Naive thymus-derived CD4-positive, alpha-beta T cell (primary cell): ENCODE measurements around the gene EHHADH. TPM values are rescaled to one million over a fixed set of nuclear protein-coding genes. Genes with fewer than 3 reads are reported as not detected.
A peak's percentile ranks its signal among the peaks of the same experiment; 100 is the strongest.
"Not testable (repeated sequence)": the region's sequence is repeated elsewhere in the genome, so short reads cannot be mapped to it uniquely, and the experiment has no call there.

Source experiments
- ATAC-seq: fragments of 150-1000 bp; cut with Tn5 transposase; 2 replicates; pipeline ENCODE4 v1.10.0; 2021; ENCODE audit warnings: mild to moderate bottlenecking, moderate library complexity
- CTCF ChIA-PET: fragments of 350-600 bp; sonication (Branson Sonifier 250); formaldehyde crosslinking; loops from one replicate; lab custom pipeline; 2021; ENCODE audit warnings: antibody characterized with exemption; lab: Charles Lee
- POLR2A ChIA-PET: fragments of 350-600 bp; sonication (Branson Sonifier 250); formaldehyde crosslinking; loops from one replicate; lab custom pipeline; 2021; ENCODE audit warnings: antibody characterized with exemption, inconsistent platforms; lab: Charles Lee
- DNase-seq, 9 donors: peaks; one replicate each; pipeline versions ENCODE4 v3.0.0 to v3.0.0-alpha.2; 2020 to 2022; ENCODE audit warnings: mixed read lengths in 1 of 9
- H3K27ac ChIP-seq: one replicate; pipeline ENCODE4 v1.7.0; 2013; ENCODE audit warnings: mild to moderate bottlenecking, low read depth, low read length, moderate library complexity
- H3K27me3 ChIP-seq, 2 donors: one replicate each; pipeline ENCODE4 v1.7.0; 2013; ENCODE audit warnings: low read length in 2 of 2, mild to moderate bottlenecking in 2 of 2, moderate library complexity in 2 of 2; ENCODE audit not compliant: control insufficient read depth in 2 of 2, insufficient read depth in 2 of 2
- H3K36me3 ChIP-seq, 3 experiments: 1 replicate in 2 of 3; 2 replicates in 1 of 3; pipeline ENCODE4 v1.7.0; 2013; ENCODE audit warnings: low read length in 3 of 3, mild to moderate bottlenecking in 3 of 3, moderate library complexity in 1 of 3; ENCODE audit not compliant: insufficient read depth in 3 of 3, control insufficient read depth in 2 of 3
- H3K4me1 ChIP-seq, 2 donors: one replicate each; pipeline ENCODE4 v1.7.0; 2013; ENCODE audit warnings: low read length in 2 of 2, mild to moderate bottlenecking in 2 of 2, moderate library complexity in 1 of 2; ENCODE audit not compliant: control insufficient read depth in 2 of 2, insufficient read depth in 2 of 2
- H3K4me3 ChIP-seq: 2 replicates; pipeline ENCODE4 v1.7.0; 2013; ENCODE audit warnings: mild to moderate bottlenecking, low read length
- H3K9me3 ChIP-seq, 3 experiments: 1 replicate in 2 of 3; 2 replicates in 1 of 3; pipeline ENCODE4 v1.7.0; 2013; ENCODE audit warnings: low read length in 3 of 3; ENCODE audit not compliant: control insufficient read depth in 2 of 3
- H3K27ac Mint-ChIP-seq, 9 donors: one replicate each; pipeline ENCODE4 v1.8.0; 2020 to 2022; ENCODE audit warnings: mixed read lengths in 9 of 9, mild to moderate bottlenecking in 8 of 9, moderate library complexity in 5 of 9, inconsistent platforms in 2 of 9
- H3K27me3 Mint-ChIP-seq, 5 donors: one replicate each; pipeline ENCODE4 v1.8.0; 2021 to 2022; ENCODE audit warnings: mixed read lengths in 5 of 5, mild to moderate bottlenecking in 1 of 5
- H3K36me3 Mint-ChIP-seq, 5 donors: one replicate each; pipeline ENCODE4 v1.8.0; 2020 to 2022; ENCODE audit warnings: mixed read lengths in 5 of 5, mild to moderate bottlenecking in 3 of 5, inconsistent platforms in 1 of 5
- H3K4me1 Mint-ChIP-seq, 7 donors: one replicate each; pipeline ENCODE4 v1.8.0; 2020 to 2022; ENCODE audit warnings: mixed read lengths in 7 of 7, mild to moderate bottlenecking in 3 of 7, inconsistent platforms in 1 of 7
- H3K4me3 Mint-ChIP-seq, 10 donors: one replicate each; pipeline ENCODE4 v1.8.0; 2020 to 2022; ENCODE audit warnings: mild to moderate bottlenecking in 10 of 10, mixed read lengths in 10 of 10, moderate library complexity in 6 of 10, inconsistent platforms in 2 of 10
- H3K9me3 Mint-ChIP-seq, 11 donors: one replicate each; pipeline ENCODE4 v1.8.0; 2020 to 2022; ENCODE audit warnings: mixed read lengths in 11 of 11, mild to moderate bottlenecking in 4 of 11, inconsistent platforms in 1 of 11, moderate library complexity in 1 of 11
- intact Hi-C, 2 donors: fragments of 100-400 bp; cut with micrococcal nuclease; formaldehyde crosslinking; loops; one replicate each; pipeline ENCODE4 v1.15.1; 2023
- polyA plus RNA-seq, 2 donors: library from polyadenylated mRNA; unstranded; fragments of 300-500 nt; fragmentation: Illumina TruSeq; gene quantifications; one replicate each; pipeline ENCODE4 v1.2.3, GENCODE V29; 2021
- total RNA-seq, 6 experiments: library from RNA in 5 of 6; stranded (reverse) in 5 of 6; gene quantifications; 1 replicate in 5 of 6; 2 replicates in 1 of 6; pipeline ENCODE4 v1.2.3 and lab custom pipeline; 2021 to 2026

Gene EHHADH
- total RNA-seq (1 to 10 TPM in 4 of 5 experiments, under 1 TPM in 1; 0.45 to 1.7 (median 1.3) TPM), polyA plus RNA-seq (1 to 10 TPM; 1.1 to 1.6 TPM), total RNA-seq (lab: John Stamatoyannopoulos, UW) (2.3 reads per million, percentile 11 among the genes with 10 or more reads in this experiment)

DNA sequence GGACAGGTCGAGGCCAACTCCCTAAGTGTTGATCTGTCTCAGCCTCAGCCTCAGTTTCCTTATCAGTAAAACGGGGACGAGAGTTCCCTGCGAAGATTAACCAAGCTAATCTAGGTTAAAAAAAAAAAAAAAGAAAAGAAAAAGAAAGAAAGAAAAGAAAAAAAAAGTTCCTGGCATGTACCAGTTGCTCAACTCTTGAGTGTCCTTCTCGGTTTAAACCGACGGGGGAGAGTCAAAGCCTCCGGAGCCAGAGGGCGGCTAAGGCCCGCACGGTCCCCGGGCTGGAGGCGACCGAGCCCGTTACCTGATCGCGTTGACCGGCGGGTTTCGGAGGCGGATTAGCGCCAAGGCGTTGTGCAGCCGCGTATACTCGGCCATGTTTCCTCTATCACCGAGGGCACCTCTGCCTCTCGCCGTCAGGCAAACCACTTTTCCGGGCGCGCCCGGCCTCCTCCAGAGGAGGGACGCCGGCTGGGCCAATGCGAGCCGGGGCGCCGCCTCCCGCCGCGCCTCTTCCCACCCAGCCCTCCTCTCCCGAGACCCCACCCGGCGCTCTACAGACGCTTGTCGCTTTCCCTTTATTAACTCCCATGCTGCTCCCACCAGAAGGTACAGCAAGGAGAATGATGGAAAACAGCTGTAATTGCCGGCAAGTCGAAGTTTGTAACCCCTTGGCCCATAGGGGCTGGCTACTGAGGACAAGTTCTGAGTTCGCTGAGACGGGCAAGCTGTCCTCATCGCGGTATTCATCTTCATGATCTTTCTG, at the start of gene EHHADH:
TSS of gene EHHADH (minus strand) at position 405 of the 766 bp plus-strand sequence. CDS start at position 378, 27 bp downstream.
- H3K27ac ChIP-seq: peak within 1 kb of the TSS; percentile 57
- H3K27me3 ChIP-seq: no peaks in the 10 kb centered on the region
- H3K4me3 ChIP-seq: peak within 1 kb of the TSS; percentile 64
- no peaks in the 10 kb centered on the region for H3K36me3 ChIP-seq
- peaks cover 0 to 11% (median 6%) of the 10 kb centered on the region in 7 donors for H3K4me1 Mint-ChIP-seq
- peaks cover 0 to 28% (median 11%) of the 10 kb centered on the region in 11 donors for H3K9me3 Mint-ChIP-seq
- CTCF ChIA-PET: no interaction called here
- H3K4me1 ChIP-seq: no peaks in the 10 kb centered on the region
- H3K27ac Mint-ChIP-seq: peak within 1 kb of the TSS in 7 of 9 donors; percentile 27 to 73 (median 60)
- H3K9me3 ChIP-seq: no peaks in the 10 kb centered on the region
- peaks cover 0 to 15% (median 3%) of the 10 kb centered on the region in 5 donors for H3K36me3 Mint-ChIP-seq
- DNase-seq (peak; percentile 8 to 56 (median 38)), ATAC-seq (peak; percentile 92)
- H3K27me3 Mint-ChIP-seq: peaks cover 6 to 36% (median 6%) of the 10 kb centered on the region in 5 donors
- H3K4me3 Mint-ChIP-seq: peak within 1 kb of the TSS; percentile 66 to 85 (median 78)
- POLR2A ChIA-PET: no interaction called here
- intact Hi-C loops: loop anchor here in 1 of 2 donors (1.0 kb wide), 1 partner anchor 29 kb away; no protein-coding TSS in a partner anchor

DNA sequence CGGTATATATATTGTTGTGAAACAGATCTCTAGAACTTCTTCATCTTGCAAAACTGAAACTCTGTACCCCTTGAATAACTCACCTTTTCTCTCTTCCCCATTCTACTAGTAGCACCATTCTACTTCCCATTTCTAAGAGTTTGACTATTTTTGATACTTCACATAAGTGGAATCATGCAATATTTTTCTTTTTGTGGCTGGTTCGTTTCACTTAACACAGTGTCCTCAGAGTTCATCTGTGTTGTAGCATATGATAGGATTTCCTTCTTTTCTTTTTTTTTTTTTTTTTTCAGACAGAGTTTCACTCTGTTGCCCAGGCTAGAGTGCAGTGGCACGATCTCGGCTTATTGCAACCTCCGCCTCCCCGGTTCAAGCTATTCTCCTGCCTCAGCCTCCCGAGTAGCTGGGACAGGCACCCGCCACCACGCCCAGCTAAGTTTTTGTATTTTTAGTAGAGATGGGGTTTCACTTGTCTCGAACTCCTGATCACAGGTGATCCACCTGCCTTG, 46.1 kb upstream of the EHHADH start:
- H3K9me3 ChIP-seq, CTCF ChIA-PET, POLR2A ChIA-PET, intact Hi-C loops, DNase-seq, H3K27ac Mint-ChIP-seq, H3K36me3 ChIP-seq, H3K4me1 ChIP-seq, H3K27me3 ChIP-seq, H3K9me3 Mint-ChIP-seq, H3K27ac ChIP-seq, H3K27me3 Mint-ChIP-seq, H3K4me1 Mint-ChIP-seq, H3K4me3 Mint-ChIP-seq, H3K4me3 ChIP-seq: not testable (repeated sequence)
- ATAC-seq: peak; percentile 54
- peaks cover 0 to 31% (median 11%) of the 10 kb centered on the region in 5 donors for H3K36me3 Mint-ChIP-seq

DNA sequence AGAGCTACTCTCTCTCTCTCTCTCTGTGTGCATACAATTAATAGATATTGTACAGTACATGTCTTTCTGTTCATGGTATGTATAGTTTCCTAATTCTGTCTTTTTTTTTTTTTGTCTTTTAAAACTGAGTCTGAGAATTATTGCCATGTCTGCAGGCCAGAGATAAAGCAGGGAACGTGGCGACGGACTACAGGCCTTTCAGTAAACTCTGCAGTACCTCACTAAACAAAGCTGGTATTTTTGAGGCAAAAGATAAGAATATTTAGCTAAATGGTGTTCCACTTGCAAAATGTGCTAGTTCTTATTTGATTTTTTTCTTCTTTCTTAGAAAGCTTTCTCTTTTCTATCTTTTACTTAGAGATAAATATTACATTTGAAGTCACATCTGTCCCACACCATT, 44.0 kb upstream of the EHHADH start:
- Mint-ChIP-seq H3K4me3 (no peak overlapping the region), H3K36me3 (peaks cover 0 to 18% (median 4%) of the 10 kb centered on the region in 5 donors), H3K27me3 (no peaks in the 10 kb centered on the region), H3K27ac (no peak overlapping the region), H3K4me1 (peaks cover 0 to 4% (median 0%) of the 10 kb centered on the region in 7 donors), H3K9me3 (no peaks in the 10 kb centered on the region)
- intact Hi-C loops: no loop called here
- no peak for ATAC-seq
- no peaks in the 10 kb centered on the region for H3K36me3 ChIP-seq
- no peaks in the 10 kb centered on the region for H3K9me3 ChIP-seq
- no peak overlapping the region for H3K27ac ChIP-seq
- H3K27me3 ChIP-seq: no peaks in the 10 kb centered on the region
- H3K4me3 ChIP-seq: no peak overlapping the region
- no peak for DNase-seq
- CTCF ChIA-PET: interaction anchor here (1.2 kb wide), 1 partner anchor 9 kb away, joined by 3 read pairs; no protein-coding TSS in a partner anchor
- H3K4me1 ChIP-seq: no peaks in the 10 kb centered on the region
- POLR2A ChIA-PET: no interaction called here

DNA sequence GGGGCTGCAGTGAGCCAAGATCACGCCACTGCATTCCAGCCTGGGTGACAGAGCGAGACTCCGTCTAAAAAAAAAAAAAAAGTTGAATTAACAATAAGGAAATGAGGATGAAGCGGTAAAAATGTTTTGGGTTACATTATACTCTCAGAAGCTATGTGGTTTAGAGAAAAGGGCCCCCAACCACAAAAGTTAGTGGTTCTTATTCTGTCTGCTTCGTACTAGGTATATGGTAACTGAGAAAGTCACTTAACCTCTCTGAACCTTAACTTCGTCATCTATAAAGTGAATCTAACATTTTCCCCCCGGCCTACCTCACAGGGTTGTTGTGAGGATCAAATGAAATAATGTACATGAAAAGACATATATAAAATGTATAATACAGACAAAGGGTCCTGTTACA, 38.4 kb upstream of the EHHADH start:
- ATAC-seq: no peak
- Mint-ChIP-seq H3K4me1 (peaks cover 0 to 4% (median 0%) of the 10 kb centered on the region in 7 donors), H3K9me3 (no peaks in the 10 kb centered on the region), H3K4me3 (no peak overlapping the region), H3K27ac (no peak overlapping the region), H3K36me3 (peaks cover 0 to 29% (median 19%) of the 10 kb centered on the region in 5 donors), H3K27me3 (no peaks in the 10 kb centered on the region)
- intact Hi-C loops: no loop called here
- Histone ChIP-seq H3K27ac (no peak overlapping the region), H3K27me3 (no peaks in the 10 kb centered on the region), H3K9me3 (no peaks in the 10 kb centered on the region), H3K4me1 (no peaks in the 10 kb centered on the region), H3K36me3 (peaks cover 0 to 3% (median 0%) of the 10 kb centered on the region in 3 experiments), H3K4me3 (no peak overlapping the region)
- ChIA-PET POLR2A (no interaction called here), CTCF (interaction anchor here (0.6 to 0.7 kb wide), 2 partner anchors 14 to 648 kb away, joined by 3 read pairs; no protein-coding TSS in a partner anchor)
- DNase-seq: no peak

DNA sequence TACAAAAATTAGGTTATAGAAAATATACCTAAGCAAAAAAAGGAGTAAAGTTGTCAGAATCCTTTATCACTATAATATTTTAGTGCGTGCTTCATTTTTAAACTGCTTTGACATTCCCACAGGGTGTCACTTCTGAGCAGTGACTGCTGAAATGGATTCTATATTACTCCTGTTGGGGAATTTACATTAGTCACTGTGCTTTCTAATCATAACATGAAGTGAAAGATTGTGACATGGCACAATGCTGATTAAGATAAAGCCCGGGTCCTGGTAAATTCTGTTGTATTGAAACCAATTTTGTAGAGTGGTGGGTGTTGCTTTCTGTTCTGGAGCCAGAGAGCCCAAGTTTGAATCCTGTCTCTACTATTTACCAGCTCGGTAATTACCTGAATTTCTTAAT, 36.4 kb upstream of the EHHADH start:
- ChIA-PET CTCF (interaction anchor here (0.6 kb wide), 1 partner anchor 351 kb away, joined by 4 read pairs; no protein-coding TSS in a partner anchor), POLR2A (no interaction called here)
- H3K36me3 ChIP-seq: peaks cover 0 to 3% (median 0%) of the 10 kb centered on the region in 3 experiments
- ATAC-seq (no peak), DNase-seq (no peak)
- no peaks in the 10 kb centered on the region for H3K9me3 ChIP-seq
- Mint-ChIP-seq H3K4me3 (no peak overlapping the region), H3K9me3 (no peaks in the 10 kb centered on the region), H3K4me1 (peaks cover 0 to 4% (median 0%) of the 10 kb centered on the region in 7 donors), H3K27ac (no peak overlapping the region), H3K27me3 (no peaks in the 10 kb centered on the region), H3K36me3 (peaks cover 0 to 33% (median 16%) of the 10 kb centered on the region in 5 donors)
- no peak overlapping the region for H3K27ac ChIP-seq
- intact Hi-C loops: no loop called here
- no peaks in the 10 kb centered on the region for H3K27me3 ChIP-seq
- no peak overlapping the region for H3K4me3 ChIP-seq
- no peaks in the 10 kb centered on the region for H3K4me1 ChIP-seq

- Mint-ChIP-seq H3K27me3 (peaks cover 9 to 20% (median 15%) of the 10 kb centered on the region in 5 donors), H3K9me3 (peaks cover 0 to 20% (median 8%) of the 10 kb centered on the region in 11 donors), H3K4me3 (peak overlapping the region; percentile 89 to 100 (median 94)), H3K36me3 (peaks cover 4 to 11% (median 6%) of the 10 kb centered on the region in 5 donors), H3K27ac (peak overlapping the region; percentile 77 to 98 (median 93)), H3K4me1 (peaks cover 15 to 33% (median 19%) of the 10 kb centered on the region in 7 donors)
- Histone ChIP-seq H3K4me1 (peaks cover 5 to 12% of the 10 kb centered on the region in 2 donors), H3K9me3 (no peaks in the 10 kb centered on the region), H3K36me3 (no peaks in the 10 kb centered on the region), H3K27ac (peak overlapping the region; percentile 59), H3K4me3 (peak overlapping the region; percentile 91), H3K27me3 (no peaks in the 10 kb centered on the region)
- ATAC-seq (no peak), DNase-seq (no peak)
- POLR2A ChIA-PET: no interaction called here
- intact Hi-C loops: loop anchor here (1.0 to 10.0 kb wide), 7 partner anchors 29 to 1289 kb away; partner anchors contain the start of genes VPS8 (in 2 of the 2), DNAJB11 (in 1 of the 2), EHHADH (in 1 of the 2) and TBCCD1 (in 1 of the 2)
- CTCF ChIA-PET: no interaction called here
These were observed 29.6 kb upstream of the EHHADH start for GRCh38 chr3:185283374-185283935.
